Gastroesophageal sphincter (tissue), 4 donors: ENCODE measurements around the gene FXYD5. TPM values are rescaled to one million over a fixed set of nuclear protein-coding genes. Genes with fewer than 3 reads are reported as not detected.

Experiments
- ATAC-seq: fragments of 150-250 bp; one replicate; pipeline ENCODE4 v1.9.1; 2016; ENCODE audit warnings: mild to moderate bottlenecking, moderate library complexity
- H3K27ac ChIP-seq, 4 donors: fragments of 200-600 bp; sonication (generic) in 3 of 4; 1 replicate in 3 of 4; 2 replicates in 1 of 4; pipeline ENCODE4 v1.5.1; 2016 to 2019
- H3K27me3 ChIP-seq: fragments of 200-600 bp; sonication (generic); one replicate; pipeline ENCODE4 v1.5.1; 2019
- H3K36me3 ChIP-seq, 2 donors: fragments of 200-600 bp; sonication (generic); one replicate each; pipeline ENCODE4 v1.5.1; 2019; ENCODE audit warnings: control low read depth in 1 of 2
- H3K4me1 ChIP-seq, 3 donors: fragments of 200-600 bp; sonication (generic); 1 replicate in 2 of 3; 2 replicates in 1 of 3; pipeline ENCODE4 v1.5.1; 2016 to 2019; ENCODE audit warnings: control low read depth in 2 of 3
- H3K4me3 ChIP-seq, 2 donors: fragments of 200-600 bp; sonication (generic); one replicate each; pipeline ENCODE4 v1.5.1; 2019; ENCODE audit warnings: mild to moderate bottlenecking in 1 of 2, moderate library complexity in 1 of 2
- H3K9me3 ChIP-seq, 3 donors: fragments of 200-600 bp; sonication (generic); one replicate each; pipeline ENCODE4 v1.5.1; 2017 to 2019; ENCODE audit warnings: control low read depth in 2 of 3
- CTCF ChIP-seq, 4 experiments: fragments of 200-600 bp in 2 of 4; fragments of 450-650 bp in 2 of 4; sonication (generic) in 1 of 4; IDR thresholded peaks; one replicate each; pipeline ENCODE4 v1.5.1; 2017 to 2019; ENCODE audit warnings: antibody characterized with exemption in 4 of 4, mild to moderate bottlenecking in 2 of 4, moderate library complexity in 2 of 4
- EP300 ChIP-seq: sonication (generic); formaldehyde crosslinking; IDR thresholded peaks from one replicate; pipeline ENCODE4 v1.6.1; 2017; ENCODE audit warnings: antibody characterized with exemption, mild to moderate bottlenecking
- POLR2A ChIP-seq, 2 donors: fragments of 450-650 bp; IDR thresholded peaks; one replicate each; pipeline ENCODE4 v1.6.1; 2017; ENCODE audit warnings: antibody characterized with exemption in 2 of 2, mild to moderate bottlenecking in 2 of 2, moderate library complexity in 1 of 2
- POLR2AphosphoS5 ChIP-seq: sonication (generic); formaldehyde crosslinking; IDR thresholded peaks from one replicate; pipeline ENCODE4 v1.6.1; 2017; ENCODE audit warnings: antibody characterized with exemption
- WGBS, 2 donors: methylation state at CpG; one replicate each; pipeline ENCODE4 v1.1.5; 2018; ENCODE audit warnings: low coverage in 1 of 2; 5-methylcytosine and 5-hydroxymethylcytosine counted together
- total RNA-seq, 4 donors: library from RNA; depleted of rRNA; stranded (reverse); fragments of >200 nt; gene quantifications; one replicate each; pipeline ENCODE4 v1.1.0, GENCODE V29; 2016

FXYD5 gene
- total RNA-seq, 4 donors from 2014 or later: 18.8 to 42.5 (median 33.0) TPM

DNA sequence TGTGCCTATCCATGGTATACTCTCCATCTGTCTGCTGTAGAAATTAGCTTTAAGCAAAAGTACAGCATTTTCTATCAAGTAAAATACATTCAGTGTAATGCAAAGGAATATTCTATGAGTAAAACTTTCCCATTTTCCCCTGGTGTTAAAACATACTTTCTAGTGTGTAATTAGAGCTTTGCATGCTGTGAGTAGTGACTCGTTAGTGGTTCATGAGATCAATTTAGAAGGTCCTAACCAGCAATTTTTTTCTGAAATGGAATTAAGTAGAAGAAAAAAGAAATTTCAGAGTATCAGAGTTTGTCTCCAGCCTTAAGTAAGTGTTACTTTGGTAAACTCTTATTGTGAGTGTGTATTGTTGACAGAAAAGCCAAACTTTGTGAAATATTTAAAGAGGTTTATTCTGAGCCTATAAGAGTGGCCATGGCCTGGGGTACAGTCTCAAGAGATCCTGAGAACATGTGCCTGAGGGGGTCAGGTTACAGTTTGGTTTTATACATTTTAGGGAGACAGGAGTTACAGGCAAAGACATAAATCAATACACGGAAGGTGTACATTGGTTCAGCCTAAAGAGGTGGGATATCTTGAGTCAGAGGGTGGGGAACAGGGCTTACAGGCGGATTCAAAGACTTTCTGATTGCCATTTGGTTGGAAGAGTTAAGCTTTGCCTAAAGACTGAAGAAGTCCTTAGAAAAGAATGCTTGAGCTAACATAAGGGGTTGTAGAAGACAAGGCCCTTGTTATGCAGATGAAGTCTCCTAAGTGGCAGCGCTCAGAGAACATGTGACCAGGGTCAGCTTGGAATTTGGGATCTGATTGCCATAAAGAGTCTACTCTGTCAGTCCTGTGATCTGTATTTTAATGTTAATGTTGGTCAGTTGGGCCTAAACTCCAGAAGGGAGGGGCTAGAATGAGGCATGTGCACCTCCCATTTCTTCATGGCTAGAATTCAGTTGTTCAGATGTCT, 48.5 kb downstream of the FXYD5 start:
- 58 to 74% methylated on average over 3 to 4 of the region's 4 CpGs for WGBS, 2 donors
- Histone ChIP-seq H3K4me3 (no peak overlapping the region), H3K4me1 (no peaks in the 10 kb centered on the region), H3K27me3 (peaks cover 29% of the 10 kb centered on the region), H3K9me3 (no peaks in the 10 kb centered on the region), H3K27ac (no peak overlapping the region), H3K36me3 (no peaks in the 10 kb centered on the region)
- no peak for ATAC-seq
- TF ChIP-seq EP300 (no peak), POLR2A (IDR thresholded peaks at IDR 0.05) (no peak), POLR2AphosphoS5 (no peak), CTCF (IDR thresholded peaks at IDR 0.05) (no peak)

DNA sequence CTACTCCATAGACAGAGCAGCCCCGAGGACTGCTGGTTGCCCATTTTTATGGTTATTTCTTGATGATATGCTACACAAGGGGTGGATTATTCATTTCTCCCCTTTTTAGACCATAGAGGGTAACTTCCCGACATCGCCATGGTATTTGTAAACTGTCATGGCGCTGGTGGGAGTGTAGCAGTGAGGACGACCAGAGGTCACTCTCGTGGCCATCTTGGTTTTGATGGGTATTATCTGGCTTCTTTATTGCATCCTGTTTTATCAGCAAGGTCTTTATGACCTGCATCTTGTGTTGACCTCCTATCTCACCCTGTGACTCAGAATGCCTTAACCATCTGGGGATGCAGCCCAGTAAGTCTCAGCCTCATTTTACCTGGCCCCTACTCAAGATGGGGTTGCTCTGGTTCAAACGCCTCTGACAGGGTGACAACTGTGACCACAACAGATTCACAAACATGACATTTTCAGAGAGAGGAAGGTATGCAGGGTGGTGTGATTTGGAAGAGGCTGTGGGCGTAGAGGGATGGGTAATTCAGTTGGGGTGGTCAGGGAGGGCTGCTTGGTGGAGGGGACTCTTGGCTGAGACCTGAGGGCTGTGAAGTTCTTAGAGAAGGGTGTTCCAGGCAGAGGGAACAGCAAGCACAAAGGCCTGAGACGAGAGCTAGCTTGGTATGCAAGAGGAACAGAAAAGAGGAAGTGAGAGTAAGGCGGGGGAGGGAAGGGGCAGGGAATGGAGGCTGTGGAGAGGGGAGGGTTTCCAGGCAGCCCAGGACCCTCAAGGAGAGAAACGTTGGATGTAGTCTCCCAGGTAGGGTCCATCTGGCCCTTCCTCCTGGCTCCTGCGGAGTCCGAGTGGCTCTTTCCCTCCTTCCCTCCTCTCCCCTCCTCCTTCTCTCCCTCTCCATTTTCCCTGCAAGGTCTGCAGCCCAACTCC, 50.5 kb downstream of the FXYD5 start:
- 65 to 87% methylated on average over 6 to 12 of the region's 13 CpGs for WGBS, 2 donors
- TF ChIP-seq CTCF (IDR thresholded peaks at IDR 0.05) (no peak), EP300 (no peak), POLR2A (IDR thresholded peaks at IDR 0.05) (no peak), POLR2AphosphoS5 (no peak)
- Histone ChIP-seq H3K36me3 (no peaks in the 10 kb centered on the region), H3K27me3 (peaks cover 12% of the 10 kb centered on the region), H3K4me3 (no peak overlapping the region), H3K27ac (no peak overlapping the region), H3K9me3 (no peaks in the 10 kb centered on the region), H3K4me1 (no peaks in the 10 kb centered on the region)
- ATAC-seq: no peak

GRCh38 chr19:35205733-35206323, 51.3 kb downstream of the FXYD5 start:
- H3K4me3 ChIP-seq: no peak overlapping the region
- no peaks in the 10 kb centered on the region for H3K36me3 ChIP-seq
- H3K27me3 ChIP-seq: peaks cover 12% of the 10 kb centered on the region
- 71 to 74% methylated on average over 4 to 6 of the region's 6 CpGs for WGBS, 2 donors
- no peak for ATAC-seq
- no peak for TF ChIP-seq POLR2AphosphoS5
- TF ChIP-seq POLR2A (IDR thresholded peaks at IDR 0.05): no peak
- no peaks in the 10 kb centered on the region for H3K9me3 ChIP-seq
- no peaks in the 10 kb centered on the region for H3K4me1 ChIP-seq
- H3K27ac ChIP-seq: no peak overlapping the region

DNA sequence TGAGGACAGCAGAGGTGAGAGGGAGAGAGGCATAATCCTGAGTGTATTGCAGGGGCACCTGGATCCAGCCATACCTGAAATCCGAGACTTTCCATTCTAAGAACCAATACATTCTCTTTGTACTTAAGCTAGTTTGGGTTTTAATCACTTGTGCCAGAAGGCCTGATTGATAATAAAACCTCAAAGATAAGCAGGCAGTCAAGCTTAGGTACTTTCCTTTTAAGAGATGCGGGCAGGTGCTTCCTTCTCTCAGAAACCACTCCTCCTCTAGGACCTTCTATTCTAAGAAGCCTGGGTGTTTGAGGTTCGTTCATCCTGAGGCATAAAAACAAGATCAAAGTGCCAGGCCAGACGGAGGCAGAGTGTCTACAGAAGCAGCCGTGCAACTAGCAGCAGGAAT, 51.8 kb downstream of the FXYD5 start:
- no peak overlapping the region for H3K27ac ChIP-seq
- H3K4me1 ChIP-seq: no peaks in the 10 kb centered on the region
- WGBS, 2 donors: 45 to 71% methylated on average over 2 to 5 of the region's 5 CpGs
- no peak overlapping the region for H3K4me3 ChIP-seq
- H3K27me3 ChIP-seq: peaks cover 12% of the 10 kb centered on the region
- no peaks in the 10 kb centered on the region for H3K36me3 ChIP-seq
- no peaks in the 10 kb centered on the region for H3K9me3 ChIP-seq
- TF ChIP-seq POLR2AphosphoS5: no peak
- TF ChIP-seq EP300: no peak
- TF ChIP-seq CTCF (IDR thresholded peaks at IDR 0.05): no peak
- TF ChIP-seq POLR2A (IDR thresholded peaks at IDR 0.05): no peak
- ATAC-seq: no peak

GRCh38 chr19:35206855-35207254, 52.3 kb downstream of the FXYD5 start:
- TF ChIP-seq POLR2A (IDR thresholded peaks at IDR 0.05): no peak
- TF ChIP-seq EP300: no peak
- TF ChIP-seq POLR2AphosphoS5: no peak
- Histone ChIP-seq H3K27ac (no peak overlapping the region), H3K4me3 (no peak overlapping the region), H3K27me3 (peaks cover 12% of the 10 kb centered on the region), H3K4me1 (no peaks in the 10 kb centered on the region), H3K36me3 (no peaks in the 10 kb centered on the region), H3K9me3 (no peaks in the 10 kb centered on the region)
- no peak for ATAC-seq
- WGBS, 2 donors: 83 to 100% methylated on average over 1 of the region's 1 CpG
